Measurements from ENCODE around the gene EXD1.

EXD1 gene

GRCh38 chr15:41133454-41133853, 97.1 kb downstream of the EXD1 start:
- no peak for DNase-seq

Data from DMS79 (cell line).